Fibroblast of upper back skin (primary cell): ENCODE results near the gene MCM6.
A peak's percentile ranks its signal among the peaks of the same experiment; 100 is the strongest.

ENCODE experiments used
- DNase-seq: peaks from one replicate; pipeline ENCODE4 v3.0.0-alpha.2; 2013

Gene MCM6

GRCh38 chr2:135853401-135853800, 22.8 kb downstream of the MCM6 start:
- DNase-seq = no peak

- peak; percentile 27 for DNase-seq
Measured at GRCh38 chr2:135851858-135852257, 24.4 kb downstream of the MCM6 start.

GRCh38 chr2:135850892-135851668, 25.2 kb downstream of the MCM6 start:
- DNase-seq = no peak

- DNase-seq = no peak
Measured at GRCh38 chr2:135849087-135849486, 27.2 kb downstream of the MCM6 start.

GRCh38 chr2:135845997-135846396, 30.2 kb downstream of the MCM6 start:
- DNase-seq = no peak

DNA sequence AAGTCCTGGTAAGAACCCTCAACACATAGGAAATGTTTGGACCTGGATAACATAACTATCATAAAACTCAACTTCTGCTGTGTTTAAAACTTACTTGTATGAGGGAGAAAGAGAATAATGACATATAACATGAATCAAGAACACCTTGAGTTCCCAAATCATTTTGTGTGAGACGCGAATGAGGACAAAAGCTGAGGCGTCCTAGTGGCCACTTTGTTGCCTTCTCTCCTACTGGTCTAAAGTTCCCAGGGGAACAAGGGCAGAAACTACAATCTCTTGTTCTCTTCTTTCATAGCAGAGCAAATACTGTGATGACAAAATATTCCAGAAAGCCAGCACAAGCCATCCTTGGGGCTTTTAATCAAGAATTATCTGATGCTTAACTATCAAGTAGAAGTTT, 31.0 kb downstream of the MCM6 start:
- DNase-seq = no peak

DNA sequence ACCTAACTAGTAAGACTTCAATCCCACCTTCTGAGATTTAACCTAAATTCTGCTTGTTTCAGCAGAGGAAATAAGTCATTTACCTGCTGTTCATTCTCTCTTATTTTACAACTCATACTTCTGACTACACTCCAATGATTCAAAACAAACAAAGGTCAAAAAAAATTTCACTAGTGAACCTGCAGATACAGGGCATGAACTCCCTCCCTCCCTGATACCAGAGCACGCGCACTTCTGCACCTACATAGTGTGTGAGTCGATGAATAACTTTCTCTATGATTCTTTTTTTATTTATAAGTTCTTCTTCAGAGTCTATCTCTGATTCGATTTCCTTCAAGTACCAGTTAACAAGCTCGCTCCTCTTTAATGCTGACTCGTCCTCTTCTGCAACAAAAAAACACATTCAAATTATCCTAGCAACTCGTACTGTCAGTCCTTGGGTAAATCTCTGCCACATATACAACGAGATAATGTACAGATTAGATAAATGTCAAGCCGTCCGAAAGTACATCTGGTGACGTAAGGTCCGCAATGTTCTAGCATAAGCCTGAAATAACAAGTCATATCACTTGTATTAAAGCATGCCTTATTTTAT, 31.8 kb downstream of the MCM6 start:
- DNase-seq = no peak

DNA sequence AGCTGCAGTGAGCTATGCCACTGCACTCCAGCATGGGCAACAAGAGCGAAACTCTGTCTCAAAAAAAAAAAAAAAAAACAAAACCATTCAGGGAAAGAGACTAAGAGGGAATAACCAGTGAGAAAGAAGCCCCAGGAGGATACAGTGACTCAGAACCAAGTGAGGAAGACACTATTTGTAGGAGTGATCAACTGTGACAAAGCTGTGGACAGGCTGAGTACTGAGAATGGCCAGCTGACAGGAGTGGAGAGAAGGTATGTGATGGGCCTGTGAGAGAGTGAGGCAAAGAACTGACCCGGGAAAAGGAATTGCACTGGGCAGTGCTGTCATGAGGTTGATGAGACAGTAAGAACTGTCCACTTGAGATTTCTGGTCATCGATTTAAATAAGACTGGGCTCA, 32.6 kb downstream of the MCM6 start:
- DNase-seq = no peak

- DNase-seq = no peak
Measured at GRCh38 chr2:135840601-135841000, 35.6 kb downstream of the MCM6 start.

- DNase-seq = peak; percentile 92
Measured at GRCh38 chr2:135839713-135840112, 36.5 kb downstream of the MCM6 start.

DNA sequence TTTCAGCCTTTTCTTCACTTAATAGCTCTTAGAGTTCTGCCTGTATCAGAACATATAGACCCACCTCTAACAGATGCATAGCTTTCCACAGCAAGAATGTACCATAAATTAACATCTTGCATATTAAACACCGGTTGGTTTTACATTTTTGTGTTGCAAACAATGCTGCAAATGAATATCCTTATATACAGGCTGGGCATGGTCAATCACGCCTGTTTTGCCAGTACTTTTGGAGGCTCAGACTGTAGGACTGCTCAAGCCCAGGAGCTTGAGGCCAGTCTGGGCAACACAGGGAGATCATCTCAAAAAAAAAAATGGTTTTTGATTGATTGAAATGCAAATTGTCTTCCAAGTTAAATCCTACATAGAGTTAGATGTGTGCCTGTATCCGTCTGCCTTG, 37.7 kb downstream of the MCM6 start:
- DNase-seq = no peak

DNA sequence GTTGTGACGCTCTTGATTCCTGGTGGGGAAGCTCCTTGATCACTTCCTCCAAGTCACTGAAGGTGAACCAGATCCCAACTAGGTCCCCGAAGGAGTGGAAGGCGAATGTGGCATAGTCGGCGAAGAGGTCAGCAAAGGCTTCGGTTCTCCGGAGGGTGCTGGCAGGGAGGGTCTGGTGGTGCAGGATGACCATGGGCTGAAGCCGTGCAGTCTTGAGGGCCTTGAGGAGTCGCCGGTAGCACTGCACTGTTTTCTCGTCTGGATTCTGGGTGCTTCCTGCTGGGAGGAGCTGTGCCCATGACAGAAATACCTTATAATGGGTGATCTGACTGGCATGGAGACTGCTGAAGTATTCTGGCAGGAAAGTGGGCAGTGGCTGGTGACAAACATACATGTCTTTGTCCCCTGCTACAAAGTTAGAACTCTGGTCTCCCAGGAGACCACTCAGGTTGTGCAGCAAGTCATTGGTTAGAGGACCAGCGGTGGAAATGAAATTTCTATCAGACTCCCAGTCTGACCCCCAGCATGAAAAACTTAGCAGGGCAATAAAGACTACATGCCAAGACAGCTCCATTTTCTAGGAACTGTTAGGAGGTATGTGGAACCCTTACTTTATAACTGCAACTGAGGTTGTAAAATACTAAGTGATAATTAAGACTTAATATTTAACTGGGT, 39.5 kb downstream of the MCM6 start, which contains the start of gene LCT:
Gene LCT, minus strand, starts transcription at position 589 of the 675 bp plus-strand sequence. Its CDS starts 15 bp downstream, at position 574.
- DNase-seq = no peak

GRCh38 chr2:135832891-135833290, 43.4 kb downstream of the MCM6 start:
- no peak for DNase-seq

GRCh38 chr2:135831180-135831812, 44.9 kb downstream of the MCM6 start:
- no peak for DNase-seq

DNA sequence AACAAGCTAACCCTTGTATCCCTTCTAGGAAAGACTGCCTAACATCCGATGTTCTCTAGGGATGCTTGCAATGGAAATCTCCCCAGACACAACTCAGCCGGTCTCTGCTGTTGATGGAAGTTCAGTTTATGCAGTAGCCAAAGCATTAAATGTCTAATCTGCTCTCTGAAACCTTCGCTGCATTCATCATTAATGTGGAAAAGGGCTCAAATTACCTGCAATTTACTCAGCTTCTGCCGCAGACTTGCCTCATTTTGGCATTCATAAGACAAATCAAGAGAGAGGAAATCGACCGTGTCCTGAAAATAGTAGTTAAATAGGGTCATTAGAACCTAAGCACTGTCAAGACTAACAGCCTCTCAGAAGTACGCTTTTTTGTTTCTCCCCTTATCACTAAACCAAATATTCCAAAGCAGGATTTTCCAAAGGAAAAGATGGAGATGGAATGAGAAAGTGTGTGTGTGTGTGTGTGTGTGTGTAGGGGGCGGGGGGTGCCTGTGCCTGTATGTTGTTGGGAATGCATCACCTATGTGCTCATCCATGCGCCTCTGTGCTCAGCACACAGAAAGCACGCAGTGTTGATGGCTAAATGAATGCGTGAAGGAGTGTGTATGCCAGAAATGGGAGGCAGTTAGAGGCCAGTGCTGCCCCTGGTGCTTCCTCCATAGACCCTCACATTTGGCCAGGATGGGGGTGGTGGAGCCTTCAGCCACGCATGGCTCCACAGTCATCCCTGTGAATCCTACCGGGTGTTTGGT, 46.7 kb downstream of the MCM6 start:
- DNase-seq = no peak

- DNase-seq = no peak
Measured at GRCh38 chr2:135826544-135826943, 49.7 kb downstream of the MCM6 start.

GRCh38 chr2:135825550-135826176, 50.6 kb downstream of the MCM6 start:
- no peak for DNase-seq

DNA sequence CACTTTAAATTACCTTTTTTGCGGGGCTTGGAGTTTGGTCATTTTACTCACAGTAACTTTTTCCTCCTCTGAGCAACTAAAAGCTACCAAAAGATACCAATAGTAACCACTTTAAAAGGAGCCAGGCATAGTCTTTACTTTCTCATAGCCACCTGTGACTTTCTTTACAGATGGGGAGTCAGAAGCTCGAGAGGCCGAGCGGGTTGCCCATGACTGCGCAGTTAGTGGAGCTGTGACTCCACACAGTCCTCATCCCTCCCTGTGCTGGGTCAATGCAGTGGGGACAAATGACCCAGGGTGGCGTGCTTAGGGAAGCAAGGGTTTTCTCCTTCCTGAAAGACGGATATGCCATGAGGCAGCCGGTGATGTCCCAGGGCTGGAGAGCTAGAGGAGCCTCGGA, 51.1 kb downstream of the MCM6 start:
- DNase-seq = no peak

GRCh38 chr2:135822855-135823254, 53.4 kb downstream of the MCM6 start:
- DNase-seq = no peak

DNA sequence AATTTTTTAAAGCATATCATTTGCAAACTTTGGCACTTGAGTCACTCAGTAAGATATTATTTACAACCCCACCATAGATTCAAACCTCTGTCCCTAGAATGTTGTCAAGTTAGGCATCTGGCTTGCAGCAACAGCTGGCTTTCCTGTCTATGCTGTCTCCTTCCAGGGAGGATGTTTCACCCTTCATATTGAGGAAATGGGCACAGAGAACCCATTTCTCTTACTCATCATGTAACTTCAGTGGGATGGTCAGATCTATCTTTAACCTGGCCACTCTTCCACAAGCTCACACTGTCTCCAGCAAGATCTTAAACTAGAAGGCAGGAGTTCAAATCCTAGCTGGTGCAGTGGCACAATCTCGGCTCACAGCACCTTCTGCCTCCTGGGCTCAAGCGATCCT, 55.1 kb downstream of the MCM6 start:
- DNase-seq = no peak

- peak; percentile 56 for DNase-seq
Measured at GRCh38 chr2:135820003-135820618, 56.1 kb downstream of the MCM6 start.
